DND-41 (cell line): ENCODE data around the gene FAM83C.

ENCODE experiments used
- EZH2 ChIP-seq: IDR thresholded peaks from 3 replicates; pipeline ENCODE4 v1.6.1; 2012; ENCODE audit warnings: borderline replicate concordance, low read depth, mild to moderate bottlenecking, moderate library complexity, low read length, inconsistent platforms; ENCODE audit not compliant: severe bottlenecking
- TF ChIP-seq, protein P1 (sequence below): IDR thresholded peaks from 2 replicates; pipeline ENCODE4 v1.5.1; 2012; ENCODE audit warnings: borderline replicate concordance, low read length, moderate library complexity, mild to moderate bottlenecking; ENCODE audit not compliant: poor library complexity, severe bottlenecking; ENCODE audit errors: extremely low read depth

DNA sequence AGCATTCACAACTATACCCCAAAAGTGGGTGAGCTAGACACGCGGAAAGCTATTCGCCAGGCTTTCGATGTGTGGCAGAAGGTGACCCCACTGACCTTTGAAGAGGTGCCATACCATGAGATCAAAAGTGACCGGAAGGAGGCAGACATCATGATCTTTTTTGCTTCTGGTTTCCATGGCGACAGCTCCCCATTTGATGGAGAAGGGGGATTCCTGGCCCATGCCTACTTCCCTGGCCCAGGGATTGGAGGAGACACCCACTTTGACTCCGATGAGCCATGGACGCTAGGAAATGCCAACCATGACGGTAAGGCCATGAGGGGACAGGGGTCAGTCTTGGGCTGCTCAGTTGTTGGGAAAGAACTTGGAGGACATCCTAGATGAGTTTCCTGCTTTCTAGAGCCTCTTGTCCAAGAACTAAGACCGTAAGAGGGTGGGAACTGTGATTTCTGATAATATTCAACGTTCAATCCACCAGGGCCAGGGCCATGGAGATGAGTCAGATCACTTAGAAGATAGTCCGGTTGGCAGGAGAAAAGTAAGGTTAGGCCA is 37.7 kb downstream of the FAM83C start:
- no peak for TF ChIP-seq EZH2
- TF ChIP-seq, protein P1, sequence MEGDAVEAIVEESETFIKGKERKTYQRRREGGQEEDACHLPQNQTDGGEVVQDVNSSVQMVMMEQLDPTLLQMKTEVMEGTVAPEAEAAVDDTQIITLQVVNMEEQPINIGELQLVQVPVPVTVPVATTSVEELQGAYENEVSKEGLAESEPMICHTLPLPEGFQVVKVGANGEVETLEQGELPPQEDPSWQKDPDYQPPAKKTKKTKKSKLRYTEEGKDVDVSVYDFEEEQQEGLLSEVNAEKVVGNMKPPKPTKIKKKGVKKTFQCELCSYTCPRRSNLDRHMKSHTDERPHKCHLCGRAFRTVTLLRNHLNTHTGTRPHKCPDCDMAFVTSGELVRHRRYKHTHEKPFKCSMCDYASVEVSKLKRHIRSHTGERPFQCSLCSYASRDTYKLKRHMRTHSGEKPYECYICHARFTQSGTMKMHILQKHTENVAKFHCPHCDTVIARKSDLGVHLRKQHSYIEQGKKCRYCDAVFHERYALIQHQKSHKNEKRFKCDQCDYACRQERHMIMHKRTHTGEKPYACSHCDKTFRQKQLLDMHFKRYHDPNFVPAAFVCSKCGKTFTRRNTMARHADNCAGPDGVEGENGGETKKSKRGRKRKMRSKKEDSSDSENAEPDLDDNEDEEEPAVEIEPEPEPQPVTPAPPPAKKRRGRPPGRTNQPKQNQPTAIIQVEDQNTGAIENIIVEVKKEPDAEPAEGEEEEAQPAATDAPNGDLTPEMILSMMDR: no peak
